HEK293 (cell line): ENCODE measurements around the gene BDH1.

Experiments
- GLI2 ChIP-seq: fragments of 450-650 bp; formaldehyde crosslinking; IDR thresholded peaks from 2 replicates; pipeline ENCODE4; 2017; ENCODE audit warnings: missing biosample characterization, missing genetic modification characterization, low read depth, borderline replicate concordance
- IKZF3 ChIP-seq: fragments of 450-650 bp; IDR thresholded peaks from 2 replicates; pipeline ENCODE4 v1.5.0; 2018; ENCODE audit warnings: missing biosample characterization, mild to moderate bottlenecking, missing genetic modification characterization, moderate library complexity
- KLF16 ChIP-seq: fragments of 450-650 bp; formaldehyde crosslinking; IDR thresholded peaks from 2 replicates; pipeline ENCODE4 v1.5.1; 2017; ENCODE audit warnings: missing biosample characterization, missing genetic modification characterization
- PATZ1 ChIP-seq: fragments of 450-650 bp; formaldehyde crosslinking; IDR thresholded peaks from 2 replicates; pipeline ENCODE4 v1.5.1; 2016; ENCODE audit warnings: missing biosample characterization, missing genetic modification characterization
- ZFP69B ChIP-seq: fragments of 450-650 bp; formaldehyde crosslinking; IDR thresholded peaks from 2 replicates; pipeline ENCODE4 v1.5.1; 2016; ENCODE audit warnings: missing biosample characterization, missing genetic modification characterization
- ZNF10 ChIP-seq: fragments of 450-650 bp; formaldehyde crosslinking; IDR thresholded peaks from 2 replicates; pipeline ENCODE4 v1.5.1; 2017; ENCODE audit warnings: missing biosample characterization, missing genetic modification characterization
- ZNF155 ChIP-seq: fragments of 450-650 bp; formaldehyde crosslinking; IDR thresholded peaks from 2 replicates; pipeline ENCODE4 v1.5.1; 2016; ENCODE audit warnings: missing biosample characterization, missing genetic modification characterization
- ZNF2 ChIP-seq: fragments of 450-650 bp; formaldehyde crosslinking; IDR thresholded peaks from 2 replicates; pipeline ENCODE4 v1.5.1; 2016; ENCODE audit warnings: missing biosample characterization, missing genetic modification characterization
- ZNF266 ChIP-seq: fragments of 450-650 bp; formaldehyde crosslinking; IDR thresholded peaks from 2 replicates; pipeline ENCODE4 v1.5.1; 2016; ENCODE audit warnings: missing biosample characterization, missing genetic modification characterization, low read depth
- ZNF366 ChIP-seq: fragments of 450-650 bp; formaldehyde crosslinking; conservative IDR thresholded peaks from 2 replicates; pipeline ENCODE4 v1.5.1; 2016; ENCODE audit warnings: missing biosample characterization, missing genetic modification characterization
- ZNF473 ChIP-seq: fragments of 450-650 bp; formaldehyde crosslinking; IDR thresholded peaks from 2 replicates; pipeline ENCODE4 v1.5.1; 2017; ENCODE audit warnings: missing biosample characterization, missing genetic modification characterization
- ZNF48 ChIP-seq: fragments of 450-650 bp; formaldehyde crosslinking; IDR thresholded peaks from 2 replicates; pipeline ENCODE4 v1.5.1; 2016; ENCODE audit warnings: missing biosample characterization, missing genetic modification characterization
- ZNF549 ChIP-seq: fragments of 450-650 bp; IDR thresholded peaks from 2 replicates; pipeline ENCODE4 v1.5.1; 2018; ENCODE audit warnings: missing biosample characterization, missing genetic modification characterization, mild to moderate bottlenecking, inconsistent platforms, moderate library complexity
- TF ChIP-seq, protein P1 (sequence below): fragments of 450-650 bp; formaldehyde crosslinking; IDR thresholded peaks from 2 replicates; pipeline ENCODE4 v1.5.1; 2016; ENCODE audit warnings: missing biosample characterization, missing genetic modification characterization
- TF ChIP-seq, protein P2 (sequence below): fragments of 450-650 bp; formaldehyde crosslinking; IDR thresholded peaks from 2 replicates; pipeline ENCODE4 v1.5.1; 2017; ENCODE audit warnings: missing biosample characterization, missing genetic modification characterization
- TF ChIP-seq, protein P3 (sequence below): fragments of 450-650 bp; formaldehyde crosslinking; IDR thresholded peaks from 2 replicates; pipeline ENCODE4 v1.5.1; 2016; ENCODE audit warnings: missing biosample characterization, missing genetic modification characterization
- TF ChIP-seq, protein P4 (sequence below): fragments of 450-650 bp; formaldehyde crosslinking; IDR thresholded peaks from 2 replicates; pipeline ENCODE4 v1.5.1; 2016; ENCODE audit warnings: missing biosample characterization, missing genetic modification characterization
- TF ChIP-seq, protein P5 (sequence below): fragments of 450-650 bp; formaldehyde crosslinking; IDR thresholded peaks from 2 replicates; pipeline ENCODE4 v1.5.1; 2016; ENCODE audit warnings: missing biosample characterization, missing genetic modification characterization, low read depth

Gene BDH1

DNA sequence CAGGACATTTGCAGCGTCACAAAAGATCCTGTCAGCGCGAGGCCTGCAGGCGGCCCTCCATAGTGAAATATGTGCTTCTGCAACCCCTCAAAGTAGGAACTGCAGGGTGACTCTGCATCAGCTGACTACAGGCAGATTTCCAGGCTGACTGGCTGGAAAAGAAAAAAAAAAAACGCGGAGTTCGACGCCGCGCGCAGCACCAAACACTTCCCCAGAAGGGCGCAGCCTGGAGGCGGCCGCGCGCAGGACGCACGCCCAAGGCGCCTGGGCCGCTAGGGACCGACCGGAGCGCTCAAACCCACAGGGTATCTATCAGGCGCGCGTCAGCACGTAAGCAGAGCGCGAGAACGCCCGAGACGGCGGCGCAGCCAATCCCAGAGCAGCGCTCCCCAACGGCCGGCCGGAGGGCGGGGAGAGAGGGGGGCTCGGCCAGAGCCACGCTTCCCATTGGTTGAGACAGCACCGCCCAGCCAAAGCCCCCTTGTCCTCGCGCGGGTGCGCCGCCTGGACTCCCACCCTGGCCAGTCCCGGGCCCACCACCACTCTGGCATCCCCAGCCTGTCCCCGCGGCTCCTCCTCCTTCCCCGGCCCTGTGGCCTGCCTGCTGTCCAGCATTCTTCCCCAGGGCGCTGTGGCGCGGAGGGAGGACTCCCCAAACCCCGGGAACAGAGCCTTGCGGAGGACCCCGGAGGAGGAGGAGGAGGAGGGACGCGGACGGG is 1.0 kb downstream of the BDH1 start (continued):
- no peak for TF ChIP-seq KLF16 (tag by site-specific recombination)
- TF ChIP-seq ZNF2 (tag by site-specific recombination): no peak
- TF ChIP-seq, protein P1, sequence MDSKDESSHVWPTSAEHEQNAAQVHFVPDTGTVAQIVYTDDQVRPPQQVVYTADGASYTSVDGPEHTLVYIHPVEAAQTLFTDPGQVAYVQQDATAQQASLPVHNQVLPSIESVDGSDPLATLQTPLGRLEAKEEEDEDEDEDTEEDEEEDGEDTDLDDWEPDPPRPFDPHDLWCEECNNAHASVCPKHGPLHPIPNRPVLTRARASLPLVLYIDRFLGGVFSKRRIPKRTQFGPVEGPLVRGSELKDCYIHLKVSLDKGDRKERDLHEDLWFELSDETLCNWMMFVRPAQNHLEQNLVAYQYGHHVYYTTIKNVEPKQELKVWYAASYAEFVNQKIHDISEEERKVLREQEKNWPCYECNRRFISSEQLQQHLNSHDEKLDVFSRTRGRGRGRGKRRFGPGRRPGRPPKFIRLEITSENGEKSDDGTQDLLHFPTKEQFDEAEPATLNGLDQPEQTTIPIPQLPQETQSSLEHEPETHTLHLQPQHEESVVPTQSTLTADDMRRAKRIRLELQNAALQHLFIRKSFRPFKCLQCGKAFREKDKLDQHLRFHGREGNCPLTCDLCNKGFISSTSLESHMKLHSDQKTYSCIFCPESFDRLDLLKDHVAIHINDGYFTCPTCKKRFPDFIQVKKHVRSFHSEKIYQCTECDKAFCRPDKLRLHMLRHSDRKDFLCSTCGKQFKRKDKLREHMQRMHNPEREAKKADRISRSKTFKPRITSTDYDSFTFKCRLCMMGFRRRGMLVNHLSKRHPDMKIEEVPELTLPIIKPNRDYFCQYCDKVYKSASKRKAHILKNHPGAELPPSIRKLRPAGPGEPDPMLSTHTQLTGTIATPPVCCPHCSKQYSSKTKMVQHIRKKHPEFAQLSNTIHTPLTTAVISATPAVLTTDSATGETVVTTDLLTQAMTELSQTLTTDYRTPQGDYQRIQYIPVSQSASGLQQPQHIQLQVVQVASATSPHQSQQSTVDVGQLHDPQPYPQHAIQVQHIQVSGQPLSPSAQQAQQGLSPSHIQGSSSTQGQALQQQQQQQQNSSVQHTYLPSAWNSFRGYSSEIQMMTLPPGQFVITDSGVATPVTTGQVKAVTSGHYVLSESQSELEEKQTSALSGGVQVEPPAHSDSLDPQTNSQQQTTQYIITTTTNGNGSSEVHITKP (tag by site-specific recombination): no peak
- TF ChIP-seq, protein P2, sequence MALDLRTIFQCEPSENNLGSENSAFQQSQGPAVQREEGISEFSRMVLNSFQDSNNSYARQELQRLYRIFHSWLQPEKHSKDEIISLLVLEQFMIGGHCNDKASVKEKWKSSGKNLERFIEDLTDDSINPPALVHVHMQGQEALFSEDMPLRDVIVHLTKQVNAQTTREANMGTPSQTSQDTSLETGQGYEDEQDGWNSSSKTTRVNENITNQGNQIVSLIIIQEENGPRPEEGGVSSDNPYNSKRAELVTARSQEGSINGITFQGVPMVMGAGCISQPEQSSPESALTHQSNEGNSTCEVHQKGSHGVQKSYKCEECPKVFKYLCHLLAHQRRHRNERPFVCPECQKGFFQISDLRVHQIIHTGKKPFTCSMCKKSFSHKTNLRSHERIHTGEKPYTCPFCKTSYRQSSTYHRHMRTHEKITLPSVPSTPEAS (tag by site-specific recombination): no peak
- TF ChIP-seq, protein P3, sequence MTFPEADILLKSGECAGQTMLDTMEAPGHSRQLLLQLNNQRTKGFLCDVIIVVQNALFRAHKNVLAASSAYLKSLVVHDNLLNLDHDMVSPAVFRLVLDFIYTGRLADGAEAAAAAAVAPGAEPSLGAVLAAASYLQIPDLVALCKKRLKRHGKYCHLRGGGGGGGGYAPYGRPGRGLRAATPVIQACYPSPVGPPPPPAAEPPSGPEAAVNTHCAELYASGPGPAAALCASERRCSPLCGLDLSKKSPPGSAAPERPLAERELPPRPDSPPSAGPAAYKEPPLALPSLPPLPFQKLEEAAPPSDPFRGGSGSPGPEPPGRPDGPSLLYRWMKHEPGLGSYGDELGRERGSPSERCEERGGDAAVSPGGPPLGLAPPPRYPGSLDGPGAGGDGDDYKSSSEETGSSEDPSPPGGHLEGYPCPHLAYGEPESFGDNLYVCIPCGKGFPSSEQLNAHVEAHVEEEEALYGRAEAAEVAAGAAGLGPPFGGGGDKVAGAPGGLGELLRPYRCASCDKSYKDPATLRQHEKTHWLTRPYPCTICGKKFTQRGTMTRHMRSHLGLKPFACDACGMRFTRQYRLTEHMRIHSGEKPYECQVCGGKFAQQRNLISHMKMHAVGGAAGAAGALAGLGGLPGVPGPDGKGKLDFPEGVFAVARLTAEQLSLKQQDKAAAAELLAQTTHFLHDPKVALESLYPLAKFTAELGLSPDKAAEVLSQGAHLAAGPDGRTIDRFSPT (tag by site-specific recombination): no peak
- TF ChIP-seq ZNF366: no peak
- no peak for TF ChIP-seq ZNF10 (tag by site-specific recombination)
- TF ChIP-seq, protein P4, sequence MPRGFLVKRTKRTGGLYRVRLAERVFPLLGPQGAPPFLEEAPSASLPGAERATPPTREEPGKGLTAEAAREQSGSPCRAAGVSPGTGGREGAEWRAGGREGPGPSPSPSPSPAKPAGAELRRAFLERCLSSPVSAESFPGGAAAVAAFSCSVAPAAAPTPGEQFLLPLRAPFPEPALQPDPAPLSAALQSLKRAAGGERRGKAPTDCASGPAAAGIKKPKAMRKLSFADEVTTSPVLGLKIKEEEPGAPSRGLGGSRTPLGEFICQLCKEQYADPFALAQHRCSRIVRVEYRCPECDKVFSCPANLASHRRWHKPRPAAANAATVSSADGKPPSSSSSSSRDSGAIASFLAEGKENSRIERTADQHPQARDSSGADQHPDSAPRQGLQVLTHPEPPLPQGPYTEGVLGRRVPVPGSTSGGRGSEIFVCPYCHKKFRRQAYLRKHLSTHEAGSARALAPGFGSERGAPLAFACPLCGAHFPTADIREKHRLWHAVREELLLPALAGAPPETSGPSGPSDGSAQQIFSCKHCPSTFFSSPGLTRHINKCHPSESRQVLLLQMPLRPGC: no peak
- TF ChIP-seq PATZ1 (tag by site-specific recombination): peak; percentile 63; the same call in 1 of the 2 replicates
- TF ChIP-seq ZNF155 (tag by site-specific recombination): no peak
- TF ChIP-seq ZNF549 (tag by site-specific recombination): no peak
- TF ChIP-seq, protein P5, sequence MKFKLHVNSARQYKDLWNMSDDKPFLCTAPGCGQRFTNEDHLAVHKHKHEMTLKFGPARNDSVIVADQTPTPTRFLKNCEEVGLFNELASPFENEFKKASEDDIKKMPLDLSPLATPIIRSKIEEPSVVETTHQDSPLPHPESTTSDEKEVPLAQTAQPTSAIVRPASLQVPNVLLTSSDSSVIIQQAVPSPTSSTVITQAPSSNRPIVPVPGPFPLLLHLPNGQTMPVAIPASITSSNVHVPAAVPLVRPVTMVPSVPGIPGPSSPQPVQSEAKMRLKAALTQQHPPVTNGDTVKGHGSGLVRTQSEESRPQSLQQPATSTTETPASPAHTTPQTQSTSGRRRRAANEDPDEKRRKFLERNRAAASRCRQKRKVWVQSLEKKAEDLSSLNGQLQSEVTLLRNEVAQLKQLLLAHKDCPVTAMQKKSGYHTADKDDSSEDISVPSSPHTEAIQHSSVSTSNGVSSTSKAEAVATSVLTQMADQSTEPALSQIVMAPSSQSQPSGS (tag by site-specific recombination): no peak
- TF ChIP-seq ZNF48 (tag by site-specific recombination): no peak
- no peak for TF ChIP-seq IKZF3 (tag by site-specific recombination)
- peak; percentile 62 for TF ChIP-seq ZFP69B (tag by site-specific recombination)
- no peak for TF ChIP-seq ZNF266 (tag by site-specific recombination)
- TF ChIP-seq GLI2: no peak
- TF ChIP-seq ZNF473: no peak
